ENCODE measurements around the gene CCDC7. TPM values are rescaled to one million over a fixed set of nuclear protein-coding genes. Genes with fewer than 3 reads are reported as not detected.
"Not testable (repeated sequence)": the region's sequence is repeated elsewhere in the genome, so short reads cannot be mapped to it uniquely, and the experiment has no call there.

CCDC7 gene
- 3.5 TPM for total RNA-seq

DNA sequence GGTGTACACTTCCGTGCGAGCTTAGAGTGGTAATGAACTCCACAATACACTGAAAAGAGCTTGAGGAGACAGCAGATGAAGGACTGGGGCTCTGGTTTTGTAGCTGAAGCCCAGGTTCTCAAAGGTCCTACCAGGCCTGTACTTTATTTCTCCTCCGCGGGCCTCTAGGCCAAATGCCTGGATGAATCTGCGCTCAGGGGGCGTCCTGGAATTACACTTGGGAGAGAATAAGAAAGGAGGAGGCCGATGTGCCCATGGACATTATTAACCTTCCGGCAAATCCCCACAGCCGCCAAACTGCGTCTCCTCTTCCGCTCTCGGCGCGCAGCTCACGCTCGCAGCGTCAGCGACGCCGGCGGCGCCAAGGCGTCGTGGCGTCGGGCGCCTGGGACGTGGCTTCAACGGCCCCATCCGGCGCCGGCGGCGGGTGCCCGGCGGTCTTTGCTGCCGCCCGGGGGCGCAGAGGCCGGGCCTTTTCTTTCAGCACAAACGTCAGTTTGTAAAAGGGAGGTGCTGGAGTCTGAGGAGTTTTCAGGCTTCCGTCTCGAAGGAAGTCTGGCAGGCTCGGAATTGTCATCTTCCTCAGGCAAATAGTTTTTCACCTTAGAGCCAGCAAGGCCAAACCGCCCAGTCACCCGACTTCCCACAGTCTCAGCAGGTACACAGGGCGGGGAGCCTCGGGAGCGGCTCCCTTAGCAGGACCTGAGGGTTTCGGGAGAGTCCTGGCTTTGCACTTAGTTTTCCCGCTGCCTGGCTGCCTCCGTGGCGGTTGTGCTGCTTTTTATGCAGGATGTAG is at the start of gene CCDC7:
Gene CCDC7 (plus strand): TSS at position 401 of the 796 bp plus-strand sequence. CDS start 5,503 bp downstream, outside the sequence.
- peak; percentile 90 to 92 (median 91) for DNase-seq (ENCODE audit: low read depth in 2 of 3, low spot score in 2 of 3)

DNA sequence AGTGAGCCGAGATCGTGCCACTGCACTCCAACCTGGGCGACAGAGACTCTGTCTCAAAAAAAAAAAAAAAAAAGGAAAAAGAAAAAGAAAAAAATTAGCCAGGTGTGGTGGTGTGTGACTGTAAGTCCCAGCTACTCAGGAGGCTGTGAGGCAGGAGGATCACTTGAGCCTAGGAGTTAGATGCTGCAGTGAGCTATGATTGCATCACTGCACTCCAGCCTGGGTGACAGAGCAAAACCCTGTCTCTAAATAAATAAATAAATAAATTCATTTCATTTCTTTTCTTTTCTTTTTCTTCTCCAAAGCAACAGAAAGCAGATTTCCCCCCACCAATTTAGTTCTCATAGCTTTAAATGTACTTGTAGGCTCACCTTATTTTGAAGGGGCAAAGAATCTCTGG is 48.8 kb upstream of the CCDC7 start:
- DNase-seq (ENCODE audit: low read depth in 2 of 3, low spot score in 2 of 3), result not testable (repeated sequence)

DNA sequence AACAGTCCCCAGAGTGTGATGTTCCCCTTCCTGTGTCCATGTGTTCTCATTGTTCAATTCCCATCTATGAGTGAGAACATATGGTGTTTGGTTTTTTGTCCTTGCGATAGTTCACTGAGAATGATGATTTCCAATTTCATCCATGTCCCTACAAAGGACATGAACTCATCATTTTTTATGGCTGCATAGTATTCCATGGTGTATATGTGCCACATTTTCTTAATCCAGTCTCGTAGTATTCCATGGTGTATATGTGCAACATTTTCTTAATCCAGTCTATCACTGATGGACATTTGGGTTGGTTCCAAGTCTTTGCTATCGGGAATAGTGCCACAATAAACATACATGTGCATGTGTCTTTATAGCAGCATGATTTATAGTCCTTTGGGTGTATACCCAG is 46.2 kb upstream of the CCDC7 start:
- not testable (repeated sequence) for DNase-seq (ENCODE audit: low read depth in 2 of 3, low spot score in 2 of 3)

DNA sequence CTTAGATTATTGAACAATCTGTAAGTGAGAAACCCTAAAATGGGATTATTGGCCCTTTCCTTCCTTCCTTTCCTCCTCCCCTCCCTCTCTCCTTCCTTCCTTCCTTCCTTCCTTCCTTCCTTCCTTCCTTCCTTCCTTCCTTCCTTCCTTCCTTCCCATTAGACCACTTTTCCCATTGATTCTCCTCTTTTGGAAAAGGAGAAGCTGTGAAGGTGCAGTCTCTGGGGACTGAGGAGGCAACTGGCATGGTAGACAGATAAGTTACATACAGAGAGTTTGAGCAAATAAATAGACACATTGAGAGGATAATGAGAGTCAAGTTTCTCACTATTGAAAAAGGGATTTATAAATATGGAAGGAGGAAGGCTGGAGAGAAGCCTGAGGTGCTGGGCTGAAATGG is 45.0 kb upstream of the CCDC7 start:
- no peak for DNase-seq (ENCODE audit: low read depth in 2 of 3, low spot score in 2 of 3)

DNA sequence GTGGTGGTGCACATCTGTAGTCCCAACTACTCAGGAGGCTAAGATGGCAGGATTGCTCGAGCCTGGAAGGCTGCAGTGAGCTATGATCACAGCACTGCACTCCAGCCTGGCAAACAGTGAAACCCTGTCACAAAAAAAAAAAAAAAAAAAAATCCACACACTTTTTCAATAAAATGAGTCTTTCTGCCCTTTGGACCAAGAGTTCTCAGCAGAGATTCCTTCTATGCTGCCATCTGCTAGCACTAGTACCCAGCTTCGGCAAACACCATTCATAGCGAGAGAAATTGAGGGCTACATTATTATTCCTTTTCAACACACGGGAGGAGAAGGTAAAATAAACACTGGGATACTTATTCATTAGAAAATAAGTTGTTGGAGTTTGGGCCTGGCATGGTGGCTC is 43.4 kb upstream of the CCDC7 start:
- no peak for DNase-seq (ENCODE audit: low read depth in 2 of 3, low spot score in 2 of 3)

DNA sequence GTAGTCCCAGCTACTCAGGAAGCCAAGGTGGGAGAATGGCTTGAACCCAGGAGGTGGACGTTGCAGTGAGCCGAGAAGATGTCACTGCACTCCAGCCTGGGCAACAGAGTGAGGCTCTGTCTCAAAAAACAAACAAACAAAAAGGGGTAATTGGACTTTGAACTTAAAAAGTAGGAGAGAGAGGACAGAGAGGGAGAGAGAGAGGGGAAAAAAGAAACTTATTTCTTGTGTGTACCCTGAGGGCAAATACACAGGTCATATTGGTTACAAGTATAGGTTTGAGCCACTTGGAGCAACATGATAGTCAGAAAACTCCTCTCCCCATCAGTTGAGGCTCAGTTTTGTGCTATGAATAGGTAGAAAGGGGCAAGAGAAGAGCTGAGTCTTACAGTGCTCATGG is 42.8 kb upstream of the CCDC7 start:
- no peak for DNase-seq (ENCODE audit: low read depth in 2 of 3, low spot score in 2 of 3)

DNA sequence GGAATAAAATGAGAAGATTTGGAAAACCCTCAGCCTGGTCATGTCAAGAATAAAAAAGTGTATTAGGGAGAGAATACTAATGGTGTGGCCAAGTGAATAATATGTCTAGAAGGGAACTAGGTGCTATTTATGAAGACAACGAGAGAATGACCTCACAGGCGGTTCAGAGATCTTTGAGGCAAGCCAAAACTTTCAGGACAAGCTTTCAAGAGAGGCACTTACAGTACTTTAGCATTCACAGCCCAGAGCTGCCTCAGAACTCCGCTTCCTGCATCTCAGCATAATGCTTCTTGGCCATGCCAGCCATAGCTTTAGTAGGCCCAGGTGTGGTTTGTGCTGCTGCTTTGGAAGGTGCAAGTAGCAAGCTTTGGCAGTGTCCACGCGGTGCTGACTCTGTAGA is 37.2 kb upstream of the CCDC7 start:
- no peak for DNase-seq (ENCODE audit: low read depth in 2 of 3, low spot score in 2 of 3)

DNA sequence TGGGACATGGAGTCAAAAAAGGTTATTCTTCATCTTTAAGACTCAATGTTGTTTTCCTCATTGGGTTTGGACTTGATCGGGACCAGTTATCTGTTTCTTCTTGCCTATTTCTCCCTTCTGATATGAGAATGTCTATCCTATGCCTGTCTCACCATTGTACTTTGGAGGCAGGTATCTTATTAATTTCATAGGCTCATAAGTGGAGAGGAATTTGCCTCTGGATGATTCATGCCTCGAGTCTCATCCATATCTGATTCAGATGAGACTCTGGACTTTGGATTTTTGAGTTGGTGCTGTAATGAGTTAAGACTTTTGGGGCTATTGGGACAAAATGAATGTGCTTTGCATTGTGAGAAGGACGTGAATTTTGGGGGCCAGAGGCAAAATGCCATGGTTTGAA is 36.2 kb upstream of the CCDC7 start:
- DNase-seq (ENCODE audit: low read depth in 2 of 3, low spot score in 2 of 3), result no peak

DNA sequence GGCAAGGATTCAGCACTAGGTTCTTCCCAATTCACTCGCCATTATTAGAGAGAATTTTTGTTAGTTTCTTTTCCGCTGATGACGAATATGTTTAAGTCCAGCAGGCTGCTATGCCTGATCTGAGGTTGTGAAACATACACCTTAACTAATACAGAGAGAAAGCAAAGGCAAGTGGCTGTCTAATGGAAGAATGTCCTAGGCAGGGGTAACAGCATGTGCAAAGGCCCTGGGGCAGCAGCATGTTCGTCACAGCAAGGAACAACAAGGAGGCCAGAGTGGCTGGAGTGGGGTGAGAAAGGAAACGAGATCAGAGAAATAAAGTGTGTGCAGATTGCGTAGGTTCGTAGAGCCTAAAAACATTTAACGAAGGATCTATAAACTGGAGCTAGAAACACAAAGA is 35.4 kb upstream of the CCDC7 start:
- DNase-seq (ENCODE audit: low read depth in 2 of 3, low spot score in 2 of 3), result no peak

DNA sequence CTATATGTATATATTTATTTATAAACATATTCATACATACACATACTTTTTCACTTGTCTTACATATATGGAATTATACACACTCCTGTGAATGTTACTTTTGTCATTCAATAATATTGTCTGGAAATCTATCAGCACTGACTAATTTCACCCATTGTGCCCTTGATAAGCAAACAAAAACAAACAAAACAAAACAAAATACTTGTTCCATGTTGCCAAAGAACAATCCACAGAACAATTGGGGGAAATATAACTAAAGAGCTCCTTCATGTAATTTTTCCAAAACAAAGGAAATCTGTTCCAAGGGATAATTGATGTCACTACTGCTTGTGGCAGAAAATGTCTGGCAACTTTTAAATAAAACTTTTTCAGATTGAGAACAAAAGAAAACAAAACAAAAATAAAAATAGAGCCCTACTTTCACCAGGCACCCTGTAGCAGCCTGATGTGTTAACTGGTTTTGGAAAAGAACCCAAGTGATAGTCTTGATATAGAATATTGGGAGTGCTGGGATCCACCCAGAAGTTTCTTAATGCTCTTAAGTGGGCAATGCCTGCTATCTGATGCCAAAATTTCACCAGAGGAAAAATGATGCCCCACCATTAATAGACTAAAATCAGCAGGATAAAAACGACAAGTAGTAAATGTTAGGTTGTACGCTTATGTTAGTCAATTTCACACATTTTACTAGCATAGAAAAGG is 34.0 kb upstream of the CCDC7 start:
- no peak for DNase-seq (ENCODE audit: low read depth in 2 of 3, low spot score in 2 of 3)

DNA sequence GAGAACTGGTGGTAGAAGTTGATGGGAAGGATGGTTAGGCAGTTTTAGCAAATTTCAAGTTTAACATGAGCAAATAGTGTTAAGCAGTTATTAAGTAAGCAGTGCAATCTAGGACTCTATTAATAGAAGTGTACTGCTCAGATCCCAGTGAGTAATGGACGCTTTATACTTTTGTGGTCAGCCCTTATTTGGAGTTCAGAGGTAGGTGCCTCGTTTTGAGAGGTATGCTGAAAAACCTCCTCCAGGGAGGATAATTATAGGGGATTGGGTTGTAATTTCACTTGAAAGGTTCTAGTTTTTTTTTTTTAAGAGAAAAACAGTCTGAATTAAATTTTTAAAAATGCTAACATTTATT is 33.5 kb upstream of the CCDC7 start:
- DNase-seq (ENCODE audit: low read depth in 2 of 3, low spot score in 2 of 3), result no peak

DNA sequence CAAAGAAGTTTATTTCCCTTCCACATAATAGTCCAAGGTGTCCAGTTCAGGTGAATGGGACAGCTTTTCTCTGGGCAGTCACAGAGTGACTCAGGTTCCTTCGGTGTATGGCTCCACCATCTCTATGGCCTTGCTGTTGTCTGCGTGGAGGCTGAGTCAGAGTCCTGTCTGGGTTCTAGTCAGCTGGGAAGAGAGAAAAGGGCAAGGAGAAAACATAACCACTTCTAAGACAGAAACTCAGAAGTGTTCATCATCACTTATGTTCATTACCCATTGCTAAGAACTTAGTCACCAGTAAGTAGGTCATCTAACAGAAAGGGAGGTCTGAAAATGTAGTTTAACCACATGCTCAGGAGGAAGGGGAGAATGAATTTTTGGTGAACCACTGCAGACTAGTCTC is 32.4 kb upstream of the CCDC7 start:
- DNase-seq (ENCODE audit: low read depth in 2 of 3, low spot score in 2 of 3), result no peak

DNA sequence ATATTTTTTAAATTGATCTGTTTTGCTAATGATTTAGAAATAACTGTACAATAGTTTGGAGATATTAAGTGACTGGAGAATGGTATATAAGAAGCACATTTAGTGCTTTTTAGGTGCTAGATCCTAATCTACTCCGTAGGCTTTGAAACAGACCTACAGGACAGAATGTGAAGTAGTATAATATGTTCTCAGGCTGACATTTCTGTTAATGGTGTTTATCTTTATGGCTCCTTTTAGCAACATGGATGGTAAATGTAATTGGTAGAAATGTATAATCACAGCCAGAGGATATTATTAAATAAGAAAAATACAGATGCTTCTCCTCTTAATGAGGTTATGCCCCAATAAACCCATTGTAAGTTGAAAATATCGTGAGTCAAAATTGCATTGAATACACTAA is 30.6 kb upstream of the CCDC7 start:
- DNase-seq (ENCODE audit: low read depth in 2 of 3, low spot score in 2 of 3), result no peak

DNA sequence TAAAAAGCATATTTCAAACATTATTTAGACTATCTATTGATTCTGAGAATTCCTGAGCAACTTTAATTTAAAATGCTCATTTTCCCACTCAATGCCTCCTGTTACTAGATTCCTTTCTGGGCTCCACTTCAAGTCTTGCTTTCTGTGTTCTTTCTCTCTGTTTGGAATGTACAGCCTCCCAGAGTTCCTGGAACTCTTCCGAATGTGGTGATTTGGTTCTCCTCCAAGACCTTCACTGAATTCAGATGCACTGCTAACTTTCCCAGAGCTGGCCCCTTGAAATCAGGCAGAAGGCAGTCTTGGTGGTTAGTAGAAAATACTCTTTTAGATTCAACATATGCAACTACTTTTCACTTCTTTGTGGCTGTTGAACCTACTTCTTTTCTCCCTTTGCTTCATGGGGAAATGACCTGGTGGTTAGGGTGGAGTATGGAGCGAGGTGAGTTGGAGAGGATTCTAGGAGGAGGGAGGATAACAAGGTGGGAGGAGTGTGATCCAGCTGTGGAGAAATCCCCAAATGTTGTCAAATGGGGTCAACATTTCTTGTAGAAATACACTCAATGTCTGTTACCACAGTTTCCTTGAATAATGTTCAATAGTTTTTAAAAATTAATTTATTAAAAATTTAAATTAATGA is 27.9 kb upstream of the CCDC7 start:
- DNase-seq (ENCODE audit: low read depth in 2 of 3, low spot score in 2 of 3), result no peak

DNA sequence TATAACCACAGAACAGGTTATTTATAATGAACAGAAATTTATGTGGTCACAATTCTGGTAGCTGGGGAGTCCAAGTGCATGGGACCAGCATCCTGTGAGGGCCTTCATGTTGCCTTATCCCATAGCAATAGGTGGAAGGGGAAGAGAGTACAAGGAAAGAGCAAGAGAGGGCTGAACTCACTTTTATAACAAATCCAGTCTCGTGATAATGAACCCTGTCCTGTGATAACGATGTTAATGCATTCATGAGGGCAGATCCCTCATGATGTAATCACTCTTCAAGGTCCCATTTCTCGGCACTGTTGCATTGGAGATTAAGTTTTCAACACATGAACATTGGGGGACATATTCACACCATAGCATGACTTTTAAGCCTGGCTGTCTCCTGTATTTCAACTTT is 27.4 kb upstream of the CCDC7 start:
- DNase-seq (ENCODE audit: low read depth in 2 of 3, low spot score in 2 of 3), result no peak

DNA sequence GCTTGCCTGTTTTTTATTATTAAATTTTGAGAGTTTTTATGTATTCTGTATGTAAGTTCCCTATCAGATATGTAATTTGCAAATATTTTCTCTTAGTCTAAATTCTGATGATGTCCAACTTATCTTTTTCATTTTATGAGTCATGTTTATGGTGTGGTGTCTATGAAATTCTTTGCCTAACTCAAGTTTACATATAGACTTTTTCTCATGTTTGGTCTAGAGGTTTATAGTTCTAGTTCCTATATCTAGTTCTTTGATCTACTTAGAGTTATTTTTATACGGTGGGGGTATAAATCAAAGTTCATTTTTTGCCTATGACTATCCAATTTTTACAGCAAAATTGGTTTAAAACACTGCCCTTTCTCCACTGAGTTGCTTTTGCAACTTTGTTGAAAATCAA is 26.3 kb upstream of the CCDC7 start:
- DNase-seq (ENCODE audit: low read depth in 2 of 3, low spot score in 2 of 3), result no peak

DNA sequence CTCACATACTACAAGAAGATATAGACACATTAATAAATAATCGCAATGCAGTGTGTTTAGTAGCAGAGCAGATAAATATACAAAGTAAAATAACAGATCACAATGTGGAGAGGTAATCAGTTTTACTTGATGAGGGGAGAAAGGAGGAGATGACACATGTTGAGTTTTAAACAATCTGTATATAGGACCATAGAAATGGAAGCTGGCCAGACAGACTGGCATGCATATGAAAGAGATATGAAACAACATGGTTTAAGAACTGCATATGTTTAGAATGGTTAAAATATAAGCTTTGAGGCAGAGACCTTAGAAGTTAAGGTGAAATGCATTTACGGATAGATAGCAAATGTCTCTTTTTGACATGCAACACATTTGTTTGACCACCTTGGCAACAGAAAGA is 19.8 kb upstream of the CCDC7 start:
- DNase-seq (ENCODE audit: low read depth in 2 of 3, low spot score in 2 of 3), result no peak

DNA sequence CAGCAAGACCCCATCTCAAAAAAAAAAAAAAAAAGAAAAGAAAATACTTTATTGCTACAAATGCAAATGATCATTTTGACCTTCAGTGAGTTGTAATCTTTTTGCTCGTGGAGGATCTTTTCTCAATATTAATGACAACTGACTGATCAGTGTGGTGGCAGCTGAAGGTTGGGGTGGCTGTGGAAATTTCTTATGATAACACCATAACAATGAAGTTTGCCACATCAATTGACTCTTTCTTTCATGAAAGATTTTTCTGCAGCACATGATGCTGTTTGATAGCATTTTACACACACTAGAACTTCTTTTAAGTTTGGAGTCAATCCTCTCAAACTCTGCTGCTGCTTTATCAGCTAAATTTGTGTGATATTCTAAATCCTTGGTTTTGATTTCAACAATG is 12.4 kb upstream of the CCDC7 start:
- DNase-seq (ENCODE audit: low read depth in 2 of 3, low spot score in 2 of 3), result no peak

DNA sequence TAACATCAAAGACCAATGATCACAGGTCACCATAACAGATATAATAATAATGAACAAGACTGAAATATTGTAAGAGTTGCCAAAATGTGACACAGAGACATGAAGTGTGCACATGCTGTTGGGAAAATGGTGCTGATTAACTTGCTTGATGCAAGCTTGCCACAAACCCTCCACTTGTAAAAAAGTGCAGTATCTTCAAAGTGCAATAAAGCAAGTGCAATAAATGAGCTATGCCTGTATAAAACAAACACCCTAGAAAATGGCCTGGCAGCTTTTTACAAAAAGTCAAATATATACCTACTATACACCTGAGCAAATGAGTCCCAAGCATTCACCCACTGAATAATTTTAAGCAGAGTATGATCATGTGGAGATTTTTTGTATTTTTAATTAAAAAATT is 9.7 kb upstream of the CCDC7 start:
- no peak for DNase-seq (ENCODE audit: low read depth in 2 of 3, low spot score in 2 of 3)

DNA sequence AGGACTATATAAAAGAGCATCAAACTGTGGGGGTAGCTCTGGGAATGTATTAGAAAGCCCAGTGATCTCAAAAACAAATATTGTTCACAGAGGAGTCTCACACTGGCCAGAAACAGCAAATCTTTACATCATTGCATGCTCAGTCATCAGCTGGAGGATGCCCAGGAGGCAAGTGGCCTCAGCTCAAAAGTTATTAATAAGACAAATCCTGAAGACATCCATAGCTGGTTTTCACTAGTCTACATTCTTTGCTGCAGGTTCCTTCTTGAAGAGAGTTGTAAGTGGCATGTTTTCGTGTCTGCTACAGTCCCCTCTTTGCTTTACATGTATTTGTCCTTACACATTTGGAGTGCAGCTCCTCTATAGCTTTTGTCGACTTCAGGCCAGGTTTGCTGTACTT is 8.6 kb upstream of the CCDC7 start:
- DNase-seq (ENCODE audit: low read depth in 2 of 3, low spot score in 2 of 3), result no peak

DNA sequence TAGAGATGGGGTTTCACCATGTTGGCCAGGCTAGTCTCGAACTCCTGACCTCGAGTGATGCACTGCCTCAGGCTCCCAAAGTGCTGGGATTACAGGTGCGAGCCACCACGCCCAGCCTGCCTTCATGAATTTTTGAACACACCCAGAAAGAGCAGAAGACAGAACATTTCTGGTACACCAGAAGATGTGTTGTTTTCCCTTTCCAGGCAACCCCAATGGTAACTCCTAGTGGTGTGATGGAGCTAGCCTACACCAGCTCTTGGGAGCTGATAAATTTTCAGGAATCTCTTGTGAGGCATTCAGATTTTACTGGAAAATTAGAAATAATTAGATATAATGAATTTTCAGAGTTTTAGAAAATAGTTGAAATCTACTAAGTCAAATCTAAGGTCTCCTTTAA is 904 bp upstream of the CCDC7 start:
- no peak for DNase-seq (ENCODE audit: low read depth in 2 of 3, low spot score in 2 of 3)

Data from hematopoietic multipotent progenitor cell (in vitro differentiated cells).